ENCODE data around the gene HSCB.

HSCB gene

GRCh38 chr22:28711341-28711740 is 30.5 kb upstream of the HSCB start:
- DNase-seq (ENCODE audit: low spot score) = no peak
- TF ChIP-seq, protein P1, sequence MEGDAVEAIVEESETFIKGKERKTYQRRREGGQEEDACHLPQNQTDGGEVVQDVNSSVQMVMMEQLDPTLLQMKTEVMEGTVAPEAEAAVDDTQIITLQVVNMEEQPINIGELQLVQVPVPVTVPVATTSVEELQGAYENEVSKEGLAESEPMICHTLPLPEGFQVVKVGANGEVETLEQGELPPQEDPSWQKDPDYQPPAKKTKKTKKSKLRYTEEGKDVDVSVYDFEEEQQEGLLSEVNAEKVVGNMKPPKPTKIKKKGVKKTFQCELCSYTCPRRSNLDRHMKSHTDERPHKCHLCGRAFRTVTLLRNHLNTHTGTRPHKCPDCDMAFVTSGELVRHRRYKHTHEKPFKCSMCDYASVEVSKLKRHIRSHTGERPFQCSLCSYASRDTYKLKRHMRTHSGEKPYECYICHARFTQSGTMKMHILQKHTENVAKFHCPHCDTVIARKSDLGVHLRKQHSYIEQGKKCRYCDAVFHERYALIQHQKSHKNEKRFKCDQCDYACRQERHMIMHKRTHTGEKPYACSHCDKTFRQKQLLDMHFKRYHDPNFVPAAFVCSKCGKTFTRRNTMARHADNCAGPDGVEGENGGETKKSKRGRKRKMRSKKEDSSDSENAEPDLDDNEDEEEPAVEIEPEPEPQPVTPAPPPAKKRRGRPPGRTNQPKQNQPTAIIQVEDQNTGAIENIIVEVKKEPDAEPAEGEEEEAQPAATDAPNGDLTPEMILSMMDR (IDR thresholded peaks at IDR 0.05; ENCODE audit: extremely low read depth, missing control alignments) = no peak

GRCh38 chr22:28711820-28712777 is 29.7 kb upstream of the HSCB start:
- TF ChIP-seq, protein P1 (IDR thresholded peaks at IDR 0.05; ENCODE audit: extremely low read depth, missing control alignments) = no peak
- no peak for DNase-seq (ENCODE audit: low spot score)

DNA sequence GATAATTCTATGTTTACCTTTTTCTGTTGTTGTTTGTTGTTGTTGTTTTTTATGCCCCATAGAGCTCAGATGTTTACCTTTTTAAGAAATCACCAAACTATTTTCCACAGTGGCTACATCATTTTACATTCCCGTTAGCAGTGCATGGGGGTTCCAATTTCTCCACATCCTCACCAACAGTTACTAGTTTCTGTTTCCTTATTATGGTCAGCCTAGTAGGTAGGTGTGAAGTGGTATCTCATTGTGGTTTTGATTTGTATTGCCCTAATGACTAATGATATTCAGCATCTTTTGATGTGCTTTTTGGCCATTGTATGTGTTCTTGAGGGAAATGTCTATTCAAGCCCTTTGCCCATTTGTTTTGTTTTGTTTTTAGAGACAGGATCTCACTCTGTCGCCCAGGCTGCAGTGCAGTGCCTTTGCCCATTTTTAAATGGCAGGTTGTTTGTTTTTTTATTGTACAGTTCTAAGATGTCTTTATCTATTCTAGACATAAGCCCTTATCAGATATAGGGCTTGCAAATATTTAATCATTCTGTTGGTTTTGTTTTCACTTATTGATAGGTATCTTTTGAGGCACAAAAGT is 27.7 kb upstream of the HSCB start:
- DNase-seq (ENCODE audit: low spot score) = no peak
- TF ChIP-seq, protein P1 (IDR thresholded peaks at IDR 0.05; ENCODE audit: extremely low read depth, missing control alignments) = no peak

DNA sequence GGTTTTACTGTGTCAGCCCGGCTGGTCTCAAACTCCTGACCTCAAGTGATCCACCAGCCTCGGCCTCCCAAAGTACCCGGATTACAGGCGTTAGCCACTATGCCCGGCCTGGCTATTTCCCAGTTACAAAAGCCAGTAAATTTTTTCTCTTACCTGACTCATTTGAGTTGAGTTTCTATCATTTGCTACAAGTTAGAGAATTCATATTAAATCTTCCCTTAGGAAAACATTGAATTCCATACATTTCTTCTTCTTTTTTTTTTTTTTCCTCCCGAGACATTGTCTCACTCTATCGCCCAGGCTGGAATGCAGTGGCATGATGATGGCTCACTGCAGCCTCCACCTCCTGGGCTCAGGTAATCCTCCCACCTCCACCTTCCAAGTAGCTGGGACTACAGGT is 26.2 kb upstream of the HSCB start:
- DNase-seq (ENCODE audit: low spot score) = no peak
- TF ChIP-seq, protein P1 (IDR thresholded peaks at IDR 0.05; ENCODE audit: extremely low read depth, missing control alignments) = no peak

- TF ChIP-seq, protein P1 (IDR thresholded peaks at IDR 0.05; ENCODE audit: extremely low read depth, missing control alignments) = no peak
- DNase-seq (ENCODE audit: low spot score) = no peak
These were observed 25.2 kb upstream of the HSCB start for GRCh38 chr22:28716686-28717085.

DNA sequence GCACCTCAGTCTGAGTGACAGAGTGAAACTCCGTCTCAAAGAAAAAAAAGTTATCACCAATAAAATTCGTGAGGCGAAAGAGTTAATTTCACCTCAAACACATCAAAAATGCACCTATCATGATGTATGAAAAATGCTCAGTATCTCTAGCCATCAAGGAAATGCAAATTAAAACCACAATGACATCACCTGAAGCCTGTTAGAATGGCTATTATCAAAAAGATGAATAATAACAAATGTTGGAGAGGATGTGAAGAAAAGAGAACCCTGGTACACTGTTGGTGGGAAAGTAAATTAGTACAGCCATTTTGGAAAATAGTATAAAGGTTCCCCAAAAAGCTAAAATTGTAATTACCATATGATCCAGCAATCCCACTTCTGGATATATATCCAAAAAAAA is 23.8 kb upstream of the HSCB start:
- TF ChIP-seq, protein P1 (IDR thresholded peaks at IDR 0.05; ENCODE audit: extremely low read depth, missing control alignments) = no peak
- no peak for DNase-seq (ENCODE audit: low spot score)

DNA sequence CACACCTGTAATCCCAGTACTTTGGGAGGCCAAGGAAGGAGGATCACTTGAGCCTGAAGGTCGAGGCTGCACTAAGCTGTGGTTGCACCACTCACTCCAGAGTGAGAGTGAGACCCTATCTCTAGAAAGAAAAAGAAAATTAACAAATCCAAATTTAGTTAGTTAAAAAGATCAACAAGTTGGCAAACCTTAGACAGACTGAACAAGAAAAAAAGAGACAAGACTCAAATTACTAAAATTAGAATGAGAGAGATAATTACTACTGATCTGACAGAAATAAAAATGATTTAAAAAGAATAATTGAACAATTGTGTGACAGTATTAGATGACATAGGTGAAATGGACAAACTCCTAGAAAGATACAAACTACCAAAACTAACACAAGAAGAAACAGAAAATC is 13.8 kb upstream of the HSCB start:
- TF ChIP-seq, protein P1 (IDR thresholded peaks at IDR 0.05; ENCODE audit: extremely low read depth, missing control alignments) = no peak
- no peak for DNase-seq (ENCODE audit: low spot score)

Measured in GM20000 (cell line).